Measurements from ENCODE around the gene TRAF7.
"Not testable (repeated sequence)": the region's sequence is repeated elsewhere in the genome, so short reads cannot be mapped to it uniquely, and the experiment has no call there.

The TRAF7 gene

DNA sequence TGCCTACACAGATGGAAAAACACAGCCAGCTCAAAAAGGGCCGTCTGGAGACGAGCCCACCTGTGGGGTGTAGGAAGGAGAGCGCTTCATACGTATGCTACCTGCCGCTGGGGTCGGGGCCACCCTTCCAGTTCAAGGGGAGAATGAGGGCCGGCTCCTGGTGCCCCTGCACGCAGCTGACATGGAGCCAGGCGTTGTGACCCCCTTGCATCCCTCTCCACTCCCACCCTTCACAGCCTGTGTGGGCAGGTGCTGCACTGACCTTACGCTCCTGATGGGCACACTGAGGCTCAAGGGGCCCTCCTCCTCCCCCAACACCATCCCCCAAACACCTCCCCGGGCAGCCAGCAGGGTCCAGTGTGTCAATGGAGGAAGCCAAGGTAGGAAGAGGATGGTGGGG lies 30.0 kb upstream of the TRAF7 start:
- Histone ChIP-seq H3K4me1 (ENCODE audit: control insufficient read depth in 1 of 2, insufficient read depth in 2 of 2, low read length in 2 of 2) (peaks cover 31 to 36% of the 10 kb centered on the region in 2 experiments), H2BK120ac (ENCODE audit: insufficient read depth, low read length, poor library complexity) (peak overlapping the region; percentile 29), H4K91ac (ENCODE audit: low read depth, low read length) (peak overlapping the region; percentile 87), H2AK5ac (ENCODE audit: low read length) (peak overlapping the region; percentile 4), H2BK12ac (ENCODE audit: low read length) (peak overlapping the region; percentile 46), H3K4ac (ENCODE audit: low read depth, low read length) (peak overlapping the region; percentile 39), H3K14ac (ENCODE audit: low read length) (peak overlapping the region; percentile 78), H3K4me2 (ENCODE audit: low read length) (peak overlapping the region; percentile 50), H3K79me1 (ENCODE audit: low read length) (peaks cover 23% of the 10 kb centered on the region), H3K27ac (ENCODE audit: low read depth, low read length) (peak overlapping the region; percentile 91), H3K79me2 (ENCODE audit: control insufficient read depth, insufficient read depth, low read length, poor library complexity) (peaks cover 13% of the 10 kb centered on the region), H2BK5ac (ENCODE audit: low read depth, low read length, poor library complexity) (peak overlapping the region; percentile 61), H3K18ac (ENCODE audit: low read length) (peak overlapping the region; percentile 75)
- not testable (repeated sequence) for DNase-seq; H4K8ac ChIP-seq (ENCODE audit: low read depth, low read length); H3K36me3 ChIP-seq (ENCODE audit: control insufficient read depth in 1 of 2, insufficient read depth in 2 of 2, low read length in 2 of 2); H4K12ac ChIP-seq (ENCODE audit: low read depth, low read length); H3K23ac ChIP-seq (ENCODE audit: low read length); H3K4me3 ChIP-seq (ENCODE audit: low read depth, low read length); H3K9ac ChIP-seq (ENCODE audit: low read length); H2AFZ ChIP-seq (ENCODE audit: insufficient read depth, low read length, poor library complexity); H3K27me3 ChIP-seq (ENCODE audit: insufficient read depth, low read length); H3K9me3 ChIP-seq (ENCODE audit: insufficient read depth, low read depth, low read length)
- WGBS (ENCODE audit: extremely low coverage, insufficient coverage, insufficient read length), result no CpG with 5 or more reads among the region's 11 CpGs

DNA sequence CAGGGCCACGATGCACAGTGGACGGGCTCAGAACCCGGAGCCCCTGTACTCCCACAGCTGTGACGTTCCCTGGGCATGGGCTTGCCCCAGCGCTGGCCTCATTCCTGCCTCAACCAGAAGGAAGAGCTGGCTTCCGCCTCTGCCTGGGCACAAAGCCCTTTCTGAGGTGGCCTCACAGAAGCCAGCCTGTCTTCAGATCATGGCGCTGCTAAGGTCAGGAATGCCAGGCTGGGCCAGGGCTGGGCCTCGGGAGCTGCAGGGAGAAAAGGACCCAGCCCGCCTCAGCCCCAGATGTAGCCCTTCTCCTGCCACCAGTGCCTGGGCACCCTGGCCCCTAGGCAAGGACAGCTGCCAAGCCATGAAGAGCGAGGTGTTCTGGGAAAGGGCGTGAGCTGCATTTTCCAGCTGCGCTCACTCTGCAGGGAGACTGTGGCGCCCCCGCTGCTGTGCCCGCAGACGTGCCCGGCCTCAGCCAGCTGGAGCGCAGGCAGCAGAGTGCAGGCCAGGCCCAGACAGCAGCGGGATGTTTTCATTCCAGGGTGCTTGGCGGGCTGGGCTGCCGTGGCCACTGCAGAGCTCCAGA lies 29.3 kb upstream of the TRAF7 start:
- not testable (repeated sequence) for H4K8ac ChIP-seq (ENCODE audit: low read depth, low read length); H2BK120ac ChIP-seq (ENCODE audit: insufficient read depth, low read length, poor library complexity); H3K4me3 ChIP-seq (ENCODE audit: low read depth, low read length); H3K27me3 ChIP-seq (ENCODE audit: insufficient read depth, low read length); H3K23ac ChIP-seq (ENCODE audit: low read length); H3K9ac ChIP-seq (ENCODE audit: low read length); DNase-seq; H3K9me3 ChIP-seq (ENCODE audit: insufficient read depth, low read depth, low read length); H2BK5ac ChIP-seq (ENCODE audit: low read depth, low read length, poor library complexity); H3K27ac ChIP-seq (ENCODE audit: low read depth, low read length); H3K36me3 ChIP-seq (ENCODE audit: control insufficient read depth in 1 of 2, insufficient read depth in 2 of 2, low read length in 2 of 2); H3K4me2 ChIP-seq (ENCODE audit: low read length); H2AK5ac ChIP-seq (ENCODE audit: low read length); H2AFZ ChIP-seq (ENCODE audit: insufficient read depth, low read length, poor library complexity)
- Histone ChIP-seq H3K4me1 (ENCODE audit: control insufficient read depth in 1 of 2, insufficient read depth in 2 of 2, low read length in 2 of 2) (peaks cover 31 to 36% of the 10 kb centered on the region in 2 experiments), H3K79me2 (ENCODE audit: control insufficient read depth, insufficient read depth, low read length, poor library complexity) (peaks cover 13% of the 10 kb centered on the region), H3K14ac (ENCODE audit: low read length) (peak overlapping the region; percentile 65), H3K4ac (ENCODE audit: low read depth, low read length) (peak overlapping the region; percentile 59), H2BK12ac (ENCODE audit: low read length) (peak overlapping the region; percentile 72), H4K91ac (ENCODE audit: low read depth, low read length) (peak overlapping the region; percentile 87), H4K12ac (ENCODE audit: low read depth, low read length) (peak overlapping the region; percentile 56), H3K79me1 (ENCODE audit: low read length) (peaks cover 23% of the 10 kb centered on the region), H3K18ac (ENCODE audit: low read length) (peak overlapping the region; percentile 40)
- WGBS (ENCODE audit: extremely low coverage, insufficient coverage, insufficient read length), result no CpG with 5 or more reads among the region's 21 CpGs

- WGBS (ENCODE audit: extremely low coverage, insufficient coverage, insufficient read length), result no CpG with 5 or more reads among the region's 31 CpGs
- Histone ChIP-seq H3K79me1 (ENCODE audit: low read length) (peaks cover 23% of the 10 kb centered on the region), H3K14ac (ENCODE audit: low read length) (peak overlapping the region; percentile 8), H2BK120ac (ENCODE audit: insufficient read depth, low read length, poor library complexity) (peak overlapping the region; percentile 3), H3K4ac (ENCODE audit: low read depth, low read length) (peak overlapping the region; percentile 35), H3K4me1 (ENCODE audit: control insufficient read depth in 1 of 2, insufficient read depth in 2 of 2, low read length in 2 of 2) (peaks cover 31 to 36% of the 10 kb centered on the region in 2 experiments), H2BK12ac (ENCODE audit: low read length) (peak overlapping the region; percentile 19), H4K91ac (ENCODE audit: low read depth, low read length) (peak overlapping the region; percentile 20), H2AK5ac (ENCODE audit: low read length) (peak overlapping the region; percentile 85), H2AFZ (ENCODE audit: insufficient read depth, low read length, poor library complexity) (peak overlapping the region; percentile 45), H3K79me2 (ENCODE audit: control insufficient read depth, insufficient read depth, low read length, poor library complexity) (peaks cover 11% of the 10 kb centered on the region), H4K12ac (ENCODE audit: low read depth, low read length) (peak overlapping the region; percentile 22), H3K18ac (ENCODE audit: low read length) (peak overlapping the region; percentile 85)
- not testable (repeated sequence) for H3K4me2 ChIP-seq (ENCODE audit: low read length); H3K23ac ChIP-seq (ENCODE audit: low read length); DNase-seq; H3K9me3 ChIP-seq (ENCODE audit: insufficient read depth, low read depth, low read length); H2BK5ac ChIP-seq (ENCODE audit: low read depth, low read length, poor library complexity); H4K8ac ChIP-seq (ENCODE audit: low read depth, low read length); H3K9ac ChIP-seq (ENCODE audit: low read length); H3K36me3 ChIP-seq (ENCODE audit: control insufficient read depth in 1 of 2, insufficient read depth in 2 of 2, low read length in 2 of 2); H3K4me3 ChIP-seq (ENCODE audit: low read depth, low read length); H3K27ac ChIP-seq (ENCODE audit: low read depth, low read length); H3K27me3 ChIP-seq (ENCODE audit: insufficient read depth, low read length)
These were observed 28.5 kb upstream of the TRAF7 start for GRCh38 chr16:2126928-2127556.

GRCh38 chr16:2127630-2128280 lies 27.8 kb upstream of the TRAF7 start:
- Histone ChIP-seq H4K8ac (ENCODE audit: low read depth, low read length) (peak overlapping the region; percentile 17), H3K79me1 (ENCODE audit: low read length) (peaks cover 23% of the 10 kb centered on the region), H3K79me2 (ENCODE audit: control insufficient read depth, insufficient read depth, low read length, poor library complexity) (peaks cover 11% of the 10 kb centered on the region), H3K4me1 (ENCODE audit: control insufficient read depth in 1 of 2, insufficient read depth in 2 of 2, low read length in 2 of 2) (peaks cover 31 to 36% of the 10 kb centered on the region in 2 experiments)
- not testable (repeated sequence) for H4K91ac ChIP-seq (ENCODE audit: low read depth, low read length); H3K4me2 ChIP-seq (ENCODE audit: low read length); H2AFZ ChIP-seq (ENCODE audit: insufficient read depth, low read length, poor library complexity); DNase-seq; H4K12ac ChIP-seq (ENCODE audit: low read depth, low read length); H3K4me3 ChIP-seq (ENCODE audit: low read depth, low read length); H3K9ac ChIP-seq (ENCODE audit: low read length); H3K18ac ChIP-seq (ENCODE audit: low read length); H2AK5ac ChIP-seq (ENCODE audit: low read length); H2BK12ac ChIP-seq (ENCODE audit: low read length); H3K4ac ChIP-seq (ENCODE audit: low read depth, low read length); H2BK5ac ChIP-seq (ENCODE audit: low read depth, low read length, poor library complexity); H3K9me3 ChIP-seq (ENCODE audit: insufficient read depth, low read depth, low read length); H3K27me3 ChIP-seq (ENCODE audit: insufficient read depth, low read length); H3K23ac ChIP-seq (ENCODE audit: low read length); H3K36me3 ChIP-seq (ENCODE audit: control insufficient read depth in 1 of 2, insufficient read depth in 2 of 2, low read length in 2 of 2); H2BK120ac ChIP-seq (ENCODE audit: insufficient read depth, low read length, poor library complexity); H3K27ac ChIP-seq (ENCODE audit: low read depth, low read length); H3K14ac ChIP-seq (ENCODE audit: low read length)
- WGBS (ENCODE audit: extremely low coverage, insufficient coverage, insufficient read length), result no CpG with 5 or more reads among the region's 3 CpGs
